Measurements from ENCODE around the gene ATP11B. TPM values are rescaled to one million over a fixed set of nuclear protein-coding genes. Genes with fewer than 3 reads are reported as not detected.
A peak's percentile ranks its signal among the peaks of the same experiment; 100 is the strongest.

Gene ATP11B
- total and polyA plus RNA-seq, 9 of the 15 experiments (the other 6 are each of a cell fraction or from before 2014, with no cell fraction given): 11.9 to 68.7 (median 41.8) TPM

DNA sequence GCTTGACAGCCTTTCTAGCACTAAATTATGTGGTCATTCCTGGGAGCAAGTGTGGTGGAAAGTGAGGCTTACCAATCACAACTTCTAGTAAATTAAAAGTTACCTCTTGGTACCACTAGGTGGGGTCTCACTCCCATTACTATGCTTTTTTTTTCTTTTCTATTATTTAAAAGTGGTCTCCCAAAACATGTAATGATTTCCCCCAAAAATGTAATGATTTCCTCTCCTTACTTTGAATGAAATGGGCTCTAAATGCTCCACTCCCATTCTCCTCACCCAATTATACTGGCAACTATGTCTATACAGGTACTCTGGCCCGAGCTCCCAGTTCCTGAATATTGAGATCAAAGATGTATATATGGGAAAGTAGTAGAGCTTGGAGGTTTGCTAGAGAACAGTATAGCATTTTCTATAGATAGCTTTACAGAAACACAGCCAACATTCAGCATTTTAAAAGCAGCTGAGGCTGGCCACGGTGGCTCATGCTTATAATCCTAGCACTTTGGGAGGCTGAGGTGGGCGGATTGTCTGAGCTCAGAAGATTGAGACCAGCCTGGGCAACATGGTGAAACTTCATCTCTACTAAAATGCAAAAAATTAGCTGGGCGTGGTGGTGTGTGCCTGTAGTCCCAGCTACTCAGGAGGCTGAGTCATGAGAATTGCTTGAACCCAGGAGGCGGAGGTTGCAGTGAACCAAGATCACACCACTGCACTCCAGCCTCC, 116.2 kb downstream of the ATP11B start:
- no TSS peak for BruUV-seq (replicated peaks)
- intact Hi-C loops (cut with micrococcal nuclease) (loop anchor here (1.0 to 10.0 kb wide), 5 partner anchors 185 to 475 kb away; partner anchors contain the start of gene MCCC1), in situ Hi-C loops (cut with MboI) (no loop called here)
- ATAC-seq (peak; percentile 54), DNase-seq (ENCODE audit: extremely low read depth in 1 of 4, low spot score in 3 of 4) (peak; percentile 33 to 45 (median 36)), FAIRE-seq (no peak)
- Histone ChIP-seq H4K20me1 (replicated peaks; ENCODE audit: control insufficient read depth, insufficient read depth, low read length) (no peaks in the 10 kb centered on the region), H3K9me1 (ENCODE audit: control insufficient read depth, insufficient read depth, low read length) (no peaks in the 10 kb centered on the region), H3K4me2 (ENCODE audit: insufficient read depth, low read length) (no peak overlapping the region), H3K27ac (ENCODE audit: extremely low read depth, low read depth, low read length) (no peak overlapping the region), H2AFZ (ENCODE audit: low read depth, low read length) (no peak overlapping the region), H3K4me3 (no peak overlapping the region), H3K79me2 (ENCODE audit: control insufficient read depth, insufficient read depth, low read length) (no peaks in the 10 kb centered on the region), H3K9me3 (replicated peaks; ENCODE audit: control insufficient read depth, insufficient read depth, low read depth, low read length) (no peaks in the 10 kb centered on the region), H3K4me1 (replicated peaks in 1 of 2; ENCODE audit: control insufficient read depth in 2 of 2, insufficient read depth in 2 of 2, low read length in 2 of 2) (peaks cover 7 to 23% of the 10 kb centered on the region in 2 experiments), H3K27me3 (ENCODE audit: control insufficient read depth in 2 of 2, insufficient read depth in 2 of 2, low read length in 2 of 2) (no peaks in the 10 kb centered on the region), H3K36me3 (ENCODE audit: control insufficient read depth, insufficient read depth, low read length) (peaks cover 38% of the 10 kb centered on the region), H3K9ac (ENCODE audit: insufficient read depth in 1 of 2, low read depth in 2 of 2, low read length in 2 of 2) (no peak overlapping the region)
- WGBS (ENCODE audit: insufficient coverage, low coverage, missing lambda C conversion rate): 83% methylated on average over 5 of the region's 5 CpGs
- ChIA-PET POLR2A (interaction anchor here (0.5 to 2.4 kb wide), 4 partner anchors 11 to 69 kb away, joined by 3 to 14 read pairs (median 3); no protein-coding TSS in a partner anchor), CTCF (ENCODE audit: low intra/inter-chr PET ratio) (interaction anchor here (0.6 to 1.4 kb wide), 4 partner anchors 9 to 569 kb away, joined by 3 read pairs; no protein-coding TSS in a partner anchor)
- TF ChIP-seq MEIS2 (IDR thresholded peaks at IDR 0.05; ENCODE audit: partially characterized antibody) (peak; percentile 16), SMARCA4 (IDR thresholded peaks at IDR 0.05) (no peak), ZNF316 (IDR thresholded peaks at IDR 0.05) (peak; percentile 5; the same call in 1 of the 2 replicates), SAP30 (IDR thresholded peaks at IDR 0.05; ENCODE audit: borderline replicate concordance, insufficient read depth, low read depth, low read length, poor library complexity, severe bottlenecking) (no peak), SMC3 (conservative IDR thresholded peaks at IDR 0.05; ENCODE audit: insufficient read depth, low read depth, low read length) (0 out of 2 replicates have a peak, but pooled peaks have one; percentile 5)
- TF ChIP-seq, protein P1, sequence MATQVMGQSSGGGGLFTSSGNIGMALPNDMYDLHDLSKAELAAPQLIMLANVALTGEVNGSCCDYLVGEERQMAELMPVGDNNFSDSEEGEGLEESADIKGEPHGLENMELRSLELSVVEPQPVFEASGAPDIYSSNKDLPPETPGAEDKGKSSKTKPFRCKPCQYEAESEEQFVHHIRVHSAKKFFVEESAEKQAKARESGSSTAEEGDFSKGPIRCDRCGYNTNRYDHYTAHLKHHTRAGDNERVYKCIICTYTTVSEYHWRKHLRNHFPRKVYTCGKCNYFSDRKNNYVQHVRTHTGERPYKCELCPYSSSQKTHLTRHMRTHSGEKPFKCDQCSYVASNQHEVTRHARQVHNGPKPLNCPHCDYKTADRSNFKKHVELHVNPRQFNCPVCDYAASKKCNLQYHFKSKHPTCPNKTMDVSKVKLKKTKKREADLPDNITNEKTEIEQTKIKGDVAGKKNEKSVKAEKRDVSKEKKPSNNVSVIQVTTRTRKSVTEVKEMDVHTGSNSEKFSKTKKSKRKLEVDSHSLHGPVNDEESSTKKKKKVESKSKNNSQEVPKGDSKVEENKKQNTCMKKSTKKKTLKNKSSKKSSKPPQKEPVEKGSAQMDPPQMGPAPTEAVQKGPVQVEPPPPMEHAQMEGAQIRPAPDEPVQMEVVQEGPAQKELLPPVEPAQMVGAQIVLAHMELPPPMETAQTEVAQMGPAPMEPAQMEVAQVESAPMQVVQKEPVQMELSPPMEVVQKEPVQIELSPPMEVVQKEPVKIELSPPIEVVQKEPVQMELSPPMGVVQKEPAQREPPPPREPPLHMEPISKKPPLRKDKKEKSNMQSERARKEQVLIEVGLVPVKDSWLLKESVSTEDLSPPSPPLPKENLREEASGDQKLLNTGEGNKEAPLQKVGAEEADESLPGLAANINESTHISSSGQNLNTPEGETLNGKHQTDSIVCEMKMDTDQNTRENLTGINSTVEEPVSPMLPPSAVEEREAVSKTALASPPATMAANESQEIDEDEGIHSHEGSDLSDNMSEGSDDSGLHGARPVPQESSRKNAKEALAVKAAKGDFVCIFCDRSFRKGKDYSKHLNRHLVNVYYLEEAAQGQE (IDR thresholded peaks at IDR 0.05; ENCODE audit: borderline replicate concordance): peak; percentile 24; the same call in 1 of the 2 replicates
- TF ChIP-seq, protein P1 (CRISPR knock-in tag; IDR thresholded peaks at IDR 0.05; ENCODE audit: low read depth): no peak
- TF ChIP-seq, protein P2, sequence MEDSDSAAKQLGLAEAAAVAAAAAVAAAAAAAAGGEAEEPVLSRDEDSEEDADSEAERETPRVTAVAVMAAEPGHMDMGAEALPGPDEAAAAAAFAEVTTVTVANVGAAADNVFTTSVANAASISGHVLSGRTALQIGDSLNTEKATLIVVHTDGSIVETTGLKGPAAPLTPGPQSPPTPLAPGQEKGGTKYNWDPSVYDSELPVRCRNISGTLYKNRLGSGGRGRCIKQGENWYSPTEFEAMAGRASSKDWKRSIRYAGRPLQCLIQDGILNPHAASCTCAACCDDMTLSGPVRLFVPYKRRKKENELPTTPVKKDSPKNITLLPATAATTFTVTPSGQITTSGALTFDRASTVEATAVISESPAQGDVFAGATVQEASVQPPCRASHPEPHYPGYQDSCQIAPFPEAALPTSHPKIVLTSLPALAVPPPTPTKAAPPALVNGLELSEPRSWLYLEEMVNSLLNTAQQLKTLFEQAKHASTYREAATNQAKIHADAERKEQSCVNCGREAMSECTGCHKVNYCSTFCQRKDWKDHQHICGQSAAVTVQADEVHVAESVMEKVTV (CRISPR knock-in tag; IDR thresholded peaks at IDR 0.05): 0 out of 2 replicates have a peak, but pooled peaks have one; percentile 8
